HL-60 (cell line): ENCODE measurements around the gene KRT78.

Experiments used
- DNase-seq, 2 experiments: peaks; one replicate each; pipeline ENCODE4 v3.0.0-alpha.2; 2010 to 2020; ENCODE audit warnings: low read depth in 1 of 2, low spot score in 1 of 2
- H3K27ac ChIP-seq: fragments of 250-450 bp; sonication (Bioruptor Pico); replicated peaks from 2 replicates; pipeline ENCODE4 v1.5.1; 2020; ENCODE audit warnings: mild to moderate bottlenecking, moderate library complexity
- H3K27me3 ChIP-seq: fragments of 250-450 bp; sonication (Bioruptor Pico); 2 replicates; pipeline ENCODE4 v1.5.1; 2021; ENCODE audit warnings: mild to moderate bottlenecking, moderate library complexity; ENCODE audit not compliant: insufficient read depth, poor library complexity, severe bottlenecking
- H3K4me3 ChIP-seq: replicated peaks from 2 replicates; pipeline ENCODE4 v1.5.1; 2011; ENCODE audit warnings: mild to moderate bottlenecking, control low read depth, low read length; ENCODE audit not compliant: insufficient read depth
- GABPA ChIP-seq: IDR thresholded peaks from 2 replicates; pipeline ENCODE4 v1.6.1; 2012; ENCODE audit warnings: low read depth
- POLR2AphosphoS5 ChIP-seq: IDR thresholded peaks from 2 replicates; pipeline ENCODE4 v1.6.1; 2012; ENCODE audit warnings: low read depth
- SPI1 ChIP-seq: IDR thresholded peaks from 2 replicates; pipeline ENCODE4 v1.6.1; 2012; ENCODE audit warnings: low read depth, mild to moderate bottlenecking, borderline replicate concordance
- TF ChIP-seq, protein P1 (sequence below): IDR thresholded peaks from 2 replicates; pipeline ENCODE4 v1.6.1; 2012; ENCODE audit warnings: low read depth; ENCODE audit not compliant: insufficient replicate concordance
- TF ChIP-seq, protein P2 (sequence below): IDR thresholded peaks from one replicate; pipeline ENCODE4 v1.5.1; 2011; ENCODE audit warnings: low read length, control low read depth, inconsistent platforms; ENCODE audit not compliant: insufficient read depth

Gene KRT78

DNA sequence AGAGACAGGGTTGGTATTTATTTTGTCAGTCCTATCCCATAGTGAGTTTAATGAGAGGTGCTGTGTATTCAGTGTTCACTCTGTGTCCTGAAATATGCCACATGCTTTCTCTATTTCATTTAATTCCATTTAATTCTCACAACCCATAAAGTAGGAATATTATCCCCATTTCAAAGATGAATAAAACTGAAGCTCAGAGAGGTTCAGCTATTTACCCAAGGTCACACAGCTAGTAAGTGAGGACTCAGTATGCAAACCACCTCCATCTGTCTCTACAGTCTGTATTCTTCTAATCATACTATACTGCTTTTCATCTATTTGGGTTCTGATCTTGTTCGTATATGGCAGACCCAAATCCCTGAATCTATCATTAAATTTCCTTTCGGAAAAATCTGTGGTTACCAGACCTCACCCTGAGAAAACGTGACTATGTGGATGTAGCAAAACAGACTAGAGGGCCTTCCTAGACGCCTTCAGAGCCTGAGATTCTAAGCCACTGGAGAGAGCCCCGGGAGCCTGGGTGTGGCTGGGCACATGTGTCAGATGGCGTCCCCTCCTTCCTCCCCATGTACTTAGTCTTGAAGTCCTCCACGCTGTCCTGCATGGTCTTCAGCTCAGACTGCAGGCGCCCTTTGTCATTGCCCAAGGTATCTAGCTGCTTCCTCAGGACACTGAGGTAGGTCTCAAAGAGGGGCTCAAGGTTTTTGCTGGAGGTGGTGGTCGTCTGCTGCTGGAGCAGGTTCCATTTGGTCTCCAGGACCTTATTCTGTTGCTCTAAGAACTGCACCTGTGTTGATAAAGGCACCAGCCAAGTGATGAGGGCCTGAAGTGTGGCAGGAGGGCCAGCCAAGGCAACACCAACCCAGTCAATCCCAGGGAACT is 37.4 kb downstream of the KRT78 start:
- H3K27me3 ChIP-seq: no peaks in the 10 kb centered on the region
- no peak overlapping the region for H3K27ac ChIP-seq
- TF ChIP-seq, protein P1, sequence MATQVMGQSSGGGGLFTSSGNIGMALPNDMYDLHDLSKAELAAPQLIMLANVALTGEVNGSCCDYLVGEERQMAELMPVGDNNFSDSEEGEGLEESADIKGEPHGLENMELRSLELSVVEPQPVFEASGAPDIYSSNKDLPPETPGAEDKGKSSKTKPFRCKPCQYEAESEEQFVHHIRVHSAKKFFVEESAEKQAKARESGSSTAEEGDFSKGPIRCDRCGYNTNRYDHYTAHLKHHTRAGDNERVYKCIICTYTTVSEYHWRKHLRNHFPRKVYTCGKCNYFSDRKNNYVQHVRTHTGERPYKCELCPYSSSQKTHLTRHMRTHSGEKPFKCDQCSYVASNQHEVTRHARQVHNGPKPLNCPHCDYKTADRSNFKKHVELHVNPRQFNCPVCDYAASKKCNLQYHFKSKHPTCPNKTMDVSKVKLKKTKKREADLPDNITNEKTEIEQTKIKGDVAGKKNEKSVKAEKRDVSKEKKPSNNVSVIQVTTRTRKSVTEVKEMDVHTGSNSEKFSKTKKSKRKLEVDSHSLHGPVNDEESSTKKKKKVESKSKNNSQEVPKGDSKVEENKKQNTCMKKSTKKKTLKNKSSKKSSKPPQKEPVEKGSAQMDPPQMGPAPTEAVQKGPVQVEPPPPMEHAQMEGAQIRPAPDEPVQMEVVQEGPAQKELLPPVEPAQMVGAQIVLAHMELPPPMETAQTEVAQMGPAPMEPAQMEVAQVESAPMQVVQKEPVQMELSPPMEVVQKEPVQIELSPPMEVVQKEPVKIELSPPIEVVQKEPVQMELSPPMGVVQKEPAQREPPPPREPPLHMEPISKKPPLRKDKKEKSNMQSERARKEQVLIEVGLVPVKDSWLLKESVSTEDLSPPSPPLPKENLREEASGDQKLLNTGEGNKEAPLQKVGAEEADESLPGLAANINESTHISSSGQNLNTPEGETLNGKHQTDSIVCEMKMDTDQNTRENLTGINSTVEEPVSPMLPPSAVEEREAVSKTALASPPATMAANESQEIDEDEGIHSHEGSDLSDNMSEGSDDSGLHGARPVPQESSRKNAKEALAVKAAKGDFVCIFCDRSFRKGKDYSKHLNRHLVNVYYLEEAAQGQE: no peak
- TF ChIP-seq POLR2AphosphoS5 (no peak), GABPA (no peak), SPI1 (no peak)
- TF ChIP-seq, protein P2, sequence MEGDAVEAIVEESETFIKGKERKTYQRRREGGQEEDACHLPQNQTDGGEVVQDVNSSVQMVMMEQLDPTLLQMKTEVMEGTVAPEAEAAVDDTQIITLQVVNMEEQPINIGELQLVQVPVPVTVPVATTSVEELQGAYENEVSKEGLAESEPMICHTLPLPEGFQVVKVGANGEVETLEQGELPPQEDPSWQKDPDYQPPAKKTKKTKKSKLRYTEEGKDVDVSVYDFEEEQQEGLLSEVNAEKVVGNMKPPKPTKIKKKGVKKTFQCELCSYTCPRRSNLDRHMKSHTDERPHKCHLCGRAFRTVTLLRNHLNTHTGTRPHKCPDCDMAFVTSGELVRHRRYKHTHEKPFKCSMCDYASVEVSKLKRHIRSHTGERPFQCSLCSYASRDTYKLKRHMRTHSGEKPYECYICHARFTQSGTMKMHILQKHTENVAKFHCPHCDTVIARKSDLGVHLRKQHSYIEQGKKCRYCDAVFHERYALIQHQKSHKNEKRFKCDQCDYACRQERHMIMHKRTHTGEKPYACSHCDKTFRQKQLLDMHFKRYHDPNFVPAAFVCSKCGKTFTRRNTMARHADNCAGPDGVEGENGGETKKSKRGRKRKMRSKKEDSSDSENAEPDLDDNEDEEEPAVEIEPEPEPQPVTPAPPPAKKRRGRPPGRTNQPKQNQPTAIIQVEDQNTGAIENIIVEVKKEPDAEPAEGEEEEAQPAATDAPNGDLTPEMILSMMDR: no peak
- no peak overlapping the region for H3K4me3 ChIP-seq
- no peak for DNase-seq

DNA sequence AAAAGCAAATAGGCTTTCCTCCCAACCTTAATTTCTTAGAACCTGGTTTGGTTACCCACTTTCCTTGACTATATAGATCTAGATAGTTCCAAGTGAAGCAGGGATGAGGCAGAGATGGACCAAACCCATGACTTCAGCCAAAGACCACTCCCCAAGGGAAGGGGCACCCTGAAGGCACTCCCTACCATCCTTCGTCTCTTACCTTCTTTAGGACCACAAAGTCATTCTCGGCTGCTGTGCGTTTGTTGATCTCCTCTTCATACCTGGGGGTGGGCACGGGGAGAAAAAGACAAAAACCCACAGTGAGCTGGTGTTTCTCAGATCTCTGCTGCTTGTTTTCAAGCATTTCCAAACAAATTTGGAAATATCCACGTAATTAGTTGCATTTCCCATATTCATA is 38.2 kb downstream of the KRT78 start:
- DNase-seq: no peak
- Histone ChIP-seq H3K27ac (no peak overlapping the region), H3K4me3 (no peak overlapping the region), H3K27me3 (no peaks in the 10 kb centered on the region)
- TF ChIP-seq, protein P2: no peak
- TF ChIP-seq SPI1 (no peak), POLR2AphosphoS5 (no peak), GABPA (no peak)
- TF ChIP-seq, protein P1: no peak

DNA sequence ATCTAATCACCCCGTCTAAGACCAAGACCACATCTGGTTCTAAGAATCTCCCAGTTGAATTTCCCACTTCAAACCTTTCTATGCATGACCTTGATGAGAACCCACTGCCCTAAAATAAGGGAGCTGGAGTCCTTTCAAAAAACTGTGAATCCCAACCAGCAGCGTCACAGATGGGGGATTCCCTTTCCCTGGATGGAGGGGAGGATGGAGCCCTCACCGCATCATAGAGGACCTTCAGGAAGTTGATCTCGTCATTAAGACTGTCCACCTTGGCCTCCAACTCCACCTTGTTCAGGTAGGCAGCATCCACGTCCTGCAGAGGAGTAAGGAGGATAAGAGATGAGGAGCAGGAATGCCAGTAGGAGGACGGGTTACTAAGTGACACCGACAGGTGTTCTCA is 39.6 kb downstream of the KRT78 start:
- no peak overlapping the region for H3K27ac ChIP-seq
- no peak for DNase-seq
- no peaks in the 10 kb centered on the region for H3K27me3 ChIP-seq
- TF ChIP-seq SPI1 (no peak), GABPA (no peak), POLR2AphosphoS5 (no peak)
- TF ChIP-seq, protein P1: no peak
- TF ChIP-seq, protein P2: no peak
- H3K4me3 ChIP-seq: no peak overlapping the region
